ENCODE measurements around the gene RAB4A.

Gene RAB4A

DNA sequence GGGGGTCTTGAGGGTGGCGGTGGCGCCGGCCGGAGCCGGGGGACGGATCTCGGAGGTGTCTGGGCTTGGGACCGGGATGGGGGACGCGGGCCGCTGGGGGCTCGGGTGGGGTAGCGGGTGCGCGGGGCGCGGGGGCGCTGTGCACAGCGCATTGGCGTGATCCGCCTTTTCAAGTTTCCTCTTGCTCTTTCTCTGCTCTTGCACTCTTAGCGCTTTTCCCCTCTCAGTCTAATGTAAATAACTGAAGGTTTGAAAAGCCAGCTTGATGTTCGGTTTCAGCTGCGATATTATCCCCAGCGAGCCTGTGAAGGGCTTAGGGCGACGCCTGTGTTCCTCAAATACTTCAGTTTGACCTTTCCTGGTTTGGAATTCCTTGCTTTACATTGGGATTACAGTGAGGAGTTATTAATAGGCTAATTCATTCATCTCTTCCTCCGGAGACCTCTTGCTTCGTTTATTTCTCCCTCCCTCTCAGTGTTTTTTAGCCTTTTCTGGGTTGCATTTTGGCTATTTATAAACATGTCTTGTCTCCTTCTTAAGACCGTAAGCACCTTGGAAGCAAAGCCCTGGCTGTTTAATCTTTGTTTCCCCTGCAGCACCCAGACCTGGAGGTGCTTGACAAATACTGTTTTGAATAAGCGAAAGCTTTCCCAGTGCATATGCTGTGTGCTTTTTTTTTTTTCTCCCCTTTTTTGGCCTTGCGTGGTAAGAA, 693 bp downstream of the RAB4A start:
- Histone ChIP-seq H3K4me3 (ENCODE audit: low read length in 2 of 2) (peak overlapping the region; percentile 81 to 95), H3K9ac (ENCODE audit: low read depth in 1 of 2, low read length in 2 of 2) (peak overlapping the region; percentile 68 to 79), H3K36me3 (ENCODE audit: control insufficient read depth in 2 of 2, insufficient read depth in 2 of 2, low read length in 2 of 2) (no peaks in the 10 kb centered on the region), H3K4me1 (ENCODE audit: control insufficient read depth in 2 of 2, insufficient read depth in 2 of 2, low read length in 2 of 2) (peaks cover 32 to 40% of the 10 kb centered on the region in 2 donors), H3K27ac (ENCODE audit: low read depth in 2 of 2, low read length in 2 of 2) (peak overlapping the region; percentile 86 to 87), H3K27me3 (ENCODE audit: control insufficient read depth in 2 of 2, insufficient read depth in 2 of 2, low read length in 2 of 2) (no peaks in the 10 kb centered on the region), H3K9me3 (ENCODE audit: control insufficient read depth in 2 of 2, low read length in 2 of 2) (no peaks in the 10 kb centered on the region)

DNA sequence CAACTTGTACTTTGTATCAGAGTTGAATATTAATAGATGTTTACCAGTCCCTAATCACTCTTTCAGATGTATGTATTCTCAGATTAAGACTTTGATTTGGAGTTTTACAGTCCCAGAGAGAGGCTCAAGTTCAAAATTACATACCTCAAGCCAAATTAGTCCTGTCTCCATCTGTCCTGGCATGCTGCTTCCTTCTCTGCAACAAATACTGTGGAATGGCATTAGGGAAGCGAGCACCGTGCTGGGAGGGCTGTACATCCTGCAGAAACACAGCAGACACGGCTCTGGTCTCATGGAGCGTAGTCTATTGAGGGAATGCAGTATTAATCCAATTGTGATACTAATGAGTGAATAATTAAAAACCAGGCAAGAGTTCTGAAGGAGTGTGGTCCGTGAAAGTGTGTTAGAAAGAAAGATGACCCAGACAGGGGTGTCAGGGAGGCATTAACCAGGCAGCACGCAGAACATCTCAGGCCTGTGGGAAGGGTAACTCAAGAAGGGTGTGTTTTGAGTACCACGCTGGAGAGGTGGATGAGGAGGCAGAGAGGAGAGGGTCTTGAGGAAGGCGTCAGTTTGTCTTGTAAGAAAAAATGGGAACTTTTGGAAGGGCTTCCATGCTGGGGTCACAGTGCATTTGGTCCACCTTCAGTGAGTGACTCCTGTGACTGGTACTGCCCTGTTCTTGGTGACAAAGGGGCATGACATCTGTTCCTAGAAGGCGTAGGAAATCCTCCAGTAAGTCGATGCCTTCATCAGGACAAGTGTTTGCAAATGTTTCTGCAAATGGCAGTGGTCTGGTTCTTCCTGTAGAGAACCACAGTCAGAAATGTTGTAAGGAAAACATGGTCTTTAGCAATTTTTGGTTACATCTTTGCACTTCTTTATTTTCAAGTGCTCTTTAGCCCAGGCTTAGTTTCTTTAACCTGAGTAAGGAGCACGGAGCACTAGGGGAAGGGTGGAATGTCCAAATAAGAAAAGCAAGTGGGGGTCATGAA, 1.6 kb downstream of the RAB4A start:
- no peaks in the 10 kb centered on the region for H3K27me3 ChIP-seq (ENCODE audit: control insufficient read depth in 2 of 2, insufficient read depth in 2 of 2, low read length in 2 of 2)
- peak overlapping the region; percentile 81 to 95 for H3K4me3 ChIP-seq (ENCODE audit: low read length in 2 of 2)
- H3K9me3 ChIP-seq (ENCODE audit: control insufficient read depth in 2 of 2, low read length in 2 of 2) = no peaks in the 10 kb centered on the region
- peaks cover 32 to 44% of the 10 kb centered on the region in 2 donors for H3K4me1 ChIP-seq (ENCODE audit: control insufficient read depth in 2 of 2, insufficient read depth in 2 of 2, low read length in 2 of 2)
- H3K9ac ChIP-seq (ENCODE audit: low read depth in 1 of 2, low read length in 2 of 2) = peak overlapping the region; percentile 68 to 79
- peak overlapping the region; percentile 86 to 87 for H3K27ac ChIP-seq (ENCODE audit: low read depth in 2 of 2, low read length in 2 of 2)
- peaks cover 0 to 4% of the 10 kb centered on the region in 2 donors for H3K36me3 ChIP-seq (ENCODE audit: control insufficient read depth in 2 of 2, insufficient read depth in 2 of 2, low read length in 2 of 2)

DNA sequence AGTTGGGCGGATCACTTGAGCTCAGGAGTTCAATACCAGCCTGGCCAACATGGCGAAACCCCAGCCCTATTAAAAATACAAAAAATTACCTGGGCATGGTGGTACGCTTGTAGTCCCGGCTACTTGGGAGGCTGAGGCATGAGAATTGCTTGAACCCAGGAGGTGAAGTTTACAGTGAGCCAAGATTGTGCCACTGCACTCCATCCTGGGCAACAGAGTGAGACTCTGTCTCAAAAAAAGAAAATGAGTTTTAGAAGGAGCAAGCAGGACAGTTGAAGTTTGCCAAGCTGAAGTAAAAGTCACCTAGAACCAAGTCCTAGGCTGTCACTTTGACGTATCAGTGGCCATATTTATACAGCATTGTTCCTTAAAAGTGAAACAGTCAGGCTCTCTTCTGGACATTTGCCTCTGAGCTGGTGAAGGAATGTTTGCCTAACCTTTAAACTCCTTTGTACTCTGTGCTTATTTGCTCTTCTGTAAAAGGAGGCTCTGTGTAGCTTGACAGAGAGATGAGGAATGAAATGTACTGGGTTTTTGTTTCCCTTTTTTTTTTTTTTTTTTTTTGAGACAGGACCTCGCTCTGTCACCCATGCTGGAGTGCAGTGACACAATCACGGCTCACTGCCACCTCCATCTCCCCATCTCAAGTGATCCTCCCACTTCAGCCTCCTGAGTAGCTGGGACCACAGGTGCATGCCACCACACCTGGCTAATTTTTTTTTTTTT, 2.8 kb downstream of the RAB4A start:
- no peaks in the 10 kb centered on the region for H3K27me3 ChIP-seq (ENCODE audit: control insufficient read depth in 2 of 2, insufficient read depth in 2 of 2, low read length in 2 of 2)
- peak overlapping the region; percentile 62 to 76 for H3K27ac ChIP-seq (ENCODE audit: low read depth in 2 of 2, low read length in 2 of 2)
- no peaks in the 10 kb centered on the region for H3K9me3 ChIP-seq (ENCODE audit: control insufficient read depth in 2 of 2, low read length in 2 of 2)
- peaks cover 32 to 45% of the 10 kb centered on the region in 2 donors for H3K4me1 ChIP-seq (ENCODE audit: control insufficient read depth in 2 of 2, insufficient read depth in 2 of 2, low read length in 2 of 2)
- H3K9ac ChIP-seq (ENCODE audit: low read depth in 1 of 2, low read length in 2 of 2) = peak overlapping the region in 1 of 2 donors; percentile 5
- peak overlapping the region; percentile 2 to 42 for H3K4me3 ChIP-seq (ENCODE audit: low read length in 2 of 2)
- peaks cover 0 to 7% of the 10 kb centered on the region in 2 donors for H3K36me3 ChIP-seq (ENCODE audit: control insufficient read depth in 2 of 2, insufficient read depth in 2 of 2, low read length in 2 of 2)

DNA sequence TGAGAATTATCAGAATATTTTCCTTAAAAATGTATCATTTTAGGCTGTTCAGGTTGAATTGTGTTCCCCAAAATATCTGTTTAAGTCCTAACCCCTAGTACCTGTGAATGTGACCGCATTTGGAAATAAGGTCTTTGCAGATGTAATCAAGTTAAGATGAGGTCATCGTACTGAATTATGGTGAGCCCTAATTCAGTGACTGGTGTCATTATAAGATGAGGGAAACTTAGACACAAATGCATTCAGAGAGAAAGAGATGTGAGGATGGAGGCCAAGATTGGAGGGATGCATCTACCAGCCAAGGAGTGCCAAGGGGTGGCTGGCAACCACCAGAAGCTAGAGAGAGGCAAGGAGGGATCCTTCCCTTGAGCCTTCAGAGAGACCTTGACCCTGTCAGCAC, 4.1 kb downstream of the RAB4A start:
- no peaks in the 10 kb centered on the region for H3K9me3 ChIP-seq (ENCODE audit: control insufficient read depth in 2 of 2, low read length in 2 of 2)
- peaks cover 0 to 7% of the 10 kb centered on the region in 2 donors for H3K36me3 ChIP-seq (ENCODE audit: control insufficient read depth in 2 of 2, insufficient read depth in 2 of 2, low read length in 2 of 2)
- H3K27me3 ChIP-seq (ENCODE audit: control insufficient read depth in 2 of 2, insufficient read depth in 2 of 2, low read length in 2 of 2) = no peaks in the 10 kb centered on the region
- no peak overlapping the region for H3K4me3 ChIP-seq (ENCODE audit: low read length in 2 of 2)
- no peak overlapping the region for H3K27ac ChIP-seq (ENCODE audit: low read depth in 2 of 2, low read length in 2 of 2)
- H3K4me1 ChIP-seq (ENCODE audit: control insufficient read depth in 2 of 2, insufficient read depth in 2 of 2, low read length in 2 of 2) = peaks cover 32 to 58% of the 10 kb centered on the region in 2 donors
- H3K9ac ChIP-seq (ENCODE audit: low read depth in 1 of 2, low read length in 2 of 2) = no peak overlapping the region

DNA sequence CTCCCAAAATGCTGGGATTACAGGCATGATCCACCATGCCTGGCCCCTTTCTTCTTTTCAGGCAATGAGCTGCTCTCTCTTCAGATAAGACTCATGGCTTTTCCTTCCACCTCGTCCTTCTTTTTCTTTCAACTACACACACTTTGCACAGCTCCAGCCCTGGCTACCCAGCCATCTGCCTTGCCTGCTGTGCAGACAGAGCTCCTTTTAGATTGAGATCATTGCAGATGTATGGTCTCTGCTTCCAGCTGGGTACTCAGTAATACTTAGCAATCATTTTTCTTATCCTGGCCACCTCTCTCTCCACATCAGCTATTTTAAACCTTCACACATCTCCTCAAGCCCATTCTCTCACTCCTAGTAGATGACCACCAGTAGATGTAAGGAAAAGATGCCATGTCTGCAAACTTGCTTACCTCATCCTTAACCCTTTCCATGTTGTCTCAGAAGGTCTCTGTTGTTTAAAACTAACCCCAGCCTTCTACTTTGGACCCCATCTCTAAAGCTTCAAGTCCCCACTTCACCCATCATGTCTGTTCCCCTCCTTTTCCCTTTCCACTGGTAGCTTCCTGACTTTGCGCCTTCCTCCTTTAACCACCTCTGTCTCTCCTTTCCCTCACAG, 7.3 kb downstream of the RAB4A start:
- Histone ChIP-seq H3K4me1 (ENCODE audit: control insufficient read depth in 2 of 2, insufficient read depth in 2 of 2, low read length in 2 of 2) (peaks cover 14 to 55% of the 10 kb centered on the region in 2 donors), H3K4me3 (ENCODE audit: low read length in 2 of 2) (no peak overlapping the region), H3K27me3 (ENCODE audit: control insufficient read depth in 2 of 2, insufficient read depth in 2 of 2, low read length in 2 of 2) (no peaks in the 10 kb centered on the region), H3K9me3 (ENCODE audit: control insufficient read depth in 2 of 2, low read length in 2 of 2) (no peaks in the 10 kb centered on the region), H3K27ac (ENCODE audit: low read depth in 2 of 2, low read length in 2 of 2) (no peak overlapping the region), H3K9ac (ENCODE audit: low read depth in 1 of 2, low read length in 2 of 2) (no peak overlapping the region), H3K36me3 (ENCODE audit: control insufficient read depth in 2 of 2, insufficient read depth in 2 of 2, low read length in 2 of 2) (peaks cover 0 to 7% of the 10 kb centered on the region in 2 donors)

DNA sequence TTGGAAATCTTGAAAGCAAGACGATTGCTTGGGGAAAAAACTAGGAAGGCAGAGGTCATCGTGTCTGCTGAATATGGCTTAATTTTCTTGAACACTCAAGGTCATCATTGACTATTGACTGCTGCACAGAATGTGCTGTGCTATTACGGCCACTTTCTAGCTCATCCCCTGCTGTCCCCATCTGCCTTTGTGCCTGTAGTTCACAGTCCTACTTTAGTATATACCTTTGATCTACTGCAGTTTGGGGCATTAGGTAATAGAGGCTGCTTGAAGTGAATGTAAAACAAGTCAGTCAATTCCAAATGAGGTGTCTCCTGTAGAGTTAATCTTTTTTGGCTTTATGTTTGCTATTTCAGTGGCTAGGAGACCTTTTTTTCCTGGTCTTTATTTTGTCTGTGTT, 8.3 kb downstream of the RAB4A start:
- no peaks in the 10 kb centered on the region for H3K9me3 ChIP-seq (ENCODE audit: control insufficient read depth in 2 of 2, low read length in 2 of 2)
- peaks cover 0 to 7% of the 10 kb centered on the region in 2 donors for H3K36me3 ChIP-seq (ENCODE audit: control insufficient read depth in 2 of 2, insufficient read depth in 2 of 2, low read length in 2 of 2)
- H3K4me1 ChIP-seq (ENCODE audit: control insufficient read depth in 2 of 2, insufficient read depth in 2 of 2, low read length in 2 of 2) = peaks cover 8 to 46% of the 10 kb centered on the region in 2 donors
- no peaks in the 10 kb centered on the region for H3K27me3 ChIP-seq (ENCODE audit: control insufficient read depth in 2 of 2, insufficient read depth in 2 of 2, low read length in 2 of 2)
- no peak overlapping the region for H3K27ac ChIP-seq (ENCODE audit: low read depth in 2 of 2, low read length in 2 of 2)
- H3K9ac ChIP-seq (ENCODE audit: low read depth in 1 of 2, low read length in 2 of 2) = no peak overlapping the region
- H3K4me3 ChIP-seq (ENCODE audit: low read length in 2 of 2) = no peak overlapping the region

DNA sequence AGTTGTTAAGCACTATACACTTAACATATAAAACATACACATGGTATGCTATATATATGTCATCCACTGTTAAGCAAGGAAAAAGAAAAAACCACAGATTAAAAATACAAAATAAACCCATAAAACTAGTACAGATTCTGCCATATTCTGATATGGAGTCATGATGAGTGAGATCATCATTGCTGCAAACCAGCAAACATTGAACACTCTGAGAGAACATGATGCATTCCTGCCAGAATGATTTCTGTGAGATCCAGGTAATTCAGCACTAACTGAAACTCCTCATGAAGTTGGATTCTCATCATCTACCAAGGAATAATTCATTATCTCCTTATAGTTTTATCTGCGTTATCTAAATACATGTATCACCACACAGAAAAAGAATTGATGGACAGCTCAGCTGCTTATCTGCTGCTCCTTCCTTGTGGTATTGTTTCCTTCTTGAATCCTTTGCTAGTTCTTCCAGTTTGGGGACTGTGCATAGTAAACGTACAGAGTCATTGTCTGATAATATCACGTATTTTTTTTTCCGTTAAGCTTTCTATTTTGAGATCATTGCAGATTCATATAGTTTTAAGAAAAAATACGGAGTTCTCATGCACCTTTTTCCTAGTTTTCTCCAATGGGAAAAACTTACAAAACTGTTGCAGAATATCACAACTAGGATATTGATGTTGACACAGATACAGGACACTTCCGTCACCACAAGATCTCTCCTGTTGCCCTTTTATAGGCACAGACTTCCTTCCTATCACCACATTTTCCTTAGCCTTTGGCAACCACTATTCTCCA, 9.3 kb downstream of the RAB4A start:
- no peaks in the 10 kb centered on the region for H3K9me3 ChIP-seq (ENCODE audit: control insufficient read depth in 2 of 2, low read length in 2 of 2)
- H3K27ac ChIP-seq (ENCODE audit: low read depth in 2 of 2, low read length in 2 of 2) = peak overlapping the region in 1 of 2 donors; percentile 54
- peak overlapping the region; percentile 0 to 26 for H3K4me3 ChIP-seq (ENCODE audit: low read length in 2 of 2)
- H3K9ac ChIP-seq (ENCODE audit: low read depth in 1 of 2, low read length in 2 of 2) = no peak overlapping the region
- H3K27me3 ChIP-seq (ENCODE audit: control insufficient read depth in 2 of 2, insufficient read depth in 2 of 2, low read length in 2 of 2) = no peaks in the 10 kb centered on the region
- peaks cover 4 to 36% of the 10 kb centered on the region in 2 donors for H3K4me1 ChIP-seq (ENCODE audit: control insufficient read depth in 2 of 2, insufficient read depth in 2 of 2, low read length in 2 of 2)
- peaks cover 0 to 7% of the 10 kb centered on the region in 2 donors for H3K36me3 ChIP-seq (ENCODE audit: control insufficient read depth in 2 of 2, insufficient read depth in 2 of 2, low read length in 2 of 2)

DNA sequence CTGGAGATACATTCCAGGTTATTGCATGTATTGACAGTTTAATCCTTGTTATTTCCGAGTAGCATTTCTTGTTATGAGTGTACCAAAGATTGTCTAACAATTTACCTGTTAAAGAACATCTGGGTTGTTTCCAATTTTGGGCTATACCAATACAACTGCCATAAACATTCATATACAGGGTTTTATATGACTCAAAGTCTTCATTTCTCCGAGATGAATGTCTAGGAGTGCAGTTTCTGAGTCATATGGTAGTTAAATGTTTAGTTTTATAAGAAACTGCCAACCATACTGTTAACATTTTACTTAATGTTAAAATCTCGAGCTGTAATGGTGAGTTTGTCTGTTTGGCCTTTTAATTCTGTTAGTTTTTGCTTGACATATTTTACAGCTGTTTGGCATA, 10.0 kb downstream of the RAB4A start:
- Histone ChIP-seq H3K9me3 (ENCODE audit: control insufficient read depth in 2 of 2, low read length in 2 of 2) (no peaks in the 10 kb centered on the region), H3K27ac (ENCODE audit: low read depth in 2 of 2, low read length in 2 of 2) (peak overlapping the region; percentile 6 to 54), H3K4me3 (ENCODE audit: low read length in 2 of 2) (peak overlapping the region in 1 of 2 donors; percentile 0), H3K4me1 (ENCODE audit: control insufficient read depth in 2 of 2, insufficient read depth in 2 of 2, low read length in 2 of 2) (peaks cover 4 to 36% of the 10 kb centered on the region in 2 donors), H3K9ac (ENCODE audit: low read depth in 1 of 2, low read length in 2 of 2) (no peak overlapping the region), H3K27me3 (ENCODE audit: control insufficient read depth in 2 of 2, insufficient read depth in 2 of 2, low read length in 2 of 2) (no peaks in the 10 kb centered on the region), H3K36me3 (ENCODE audit: control insufficient read depth in 2 of 2, insufficient read depth in 2 of 2, low read length in 2 of 2) (peaks cover 0 to 7% of the 10 kb centered on the region in 2 donors)
